SK-N-SH (cell line): Measurements from ENCODE around the gene ARL6IP4. TPM values are rescaled to one million over a fixed set of nuclear protein-coding genes. Genes with fewer than 3 reads are reported as not detected.

Source experiments
- CTCF ChIA-PET: fragments of 300-600, 350-600 bp; formaldehyde crosslinking; extraction: SDS; loops from one replicate; lab custom pipeline; 2021; lab: Yijun Ruan, JAX
- POLR2A ChIA-PET: fragments of 350-600 bp; sonication (Branson Sonifier 250); formaldehyde crosslinking; extraction: SDS; loops from one replicate; lab custom pipeline; 2020; ENCODE audit warnings: antibody characterized with exemption, inconsistent platforms; lab: Yijun Ruan, JAX
- DNase-seq: peaks from one replicate; pipeline ENCODE4 v3.0.0; 2012
- H2AFZ ChIP-seq: fragments of 200-600 bp; sonication (generic); 2 replicates; pipeline ENCODE4 v1.8.1; 2016; ENCODE audit warnings: antibody characterized with exemption, mild to moderate bottlenecking, low read depth
- H3F3A ChIP-seq: fragments of 200-600 bp; sonication (generic); replicated peaks from 2 replicates; pipeline ENCODE3; 2016; ENCODE audit warnings: antibody characterized with exemption, mild to moderate bottlenecking; ENCODE audit not compliant: insufficient read depth
- H3K27ac ChIP-seq, 2 experiments: fragments of 200-500 bp in 1 of 2; fragments of 200-600 bp in 1 of 2; sonication (Bioruptor generic) in 1 of 2; sonication (generic), shearing (Covaris generic) in 1 of 2; 2 replicates each; pipeline versions ENCODE4 v1.5.1 to v1.6.1; 2014 to 2016; ENCODE audit warnings: low read depth in 2 of 2, inconsistent platforms in 1 of 2, low read length in 1 of 2, mild to moderate bottlenecking in 1 of 2, mixed read lengths in 1 of 2
- H3K27me3 ChIP-seq: fragments of 200-600 bp; sonication (generic), shearing (Covaris generic); 2 replicates; pipeline ENCODE4 v1.6.1; 2016; ENCODE audit warnings: mixed run types; ENCODE audit not compliant: insufficient read depth
- H3K36me3 ChIP-seq, 2 experiments: fragments of 200-500 bp in 1 of 2; fragments of 200-600 bp in 1 of 2; sonication (Bioruptor generic) in 1 of 2; sonication (generic) in 1 of 2; replicated peaks in 1 of 2; 2 replicates each; pipeline versions ENCODE3 to v1.5.1; 2014 to 2016; ENCODE audit warnings: low read length in 1 of 2, mild to moderate bottlenecking in 1 of 2; ENCODE audit not compliant: insufficient read depth in 2 of 2, control insufficient read depth in 1 of 2
- H3K4me1 ChIP-seq, 2 experiments: fragments of 200-500 bp in 1 of 2; fragments of 200-600 bp in 1 of 2; sonication (Bioruptor generic) in 1 of 2; sonication (generic), shearing (Covaris generic) in 1 of 2; 2 replicates each; pipeline versions ENCODE4 v1.5.1 to v1.6.1; 2014 to 2016; ENCODE audit warnings: low read depth in 1 of 2, low read length in 1 of 2, mixed run types in 1 of 2; ENCODE audit not compliant: insufficient read depth in 2 of 2, control insufficient read depth in 1 of 2
- H3K4me2 ChIP-seq: fragments of 200-600 bp; sonication (generic), shearing (Covaris generic); 2 replicates; pipeline ENCODE4 v1.6.1; 2017; ENCODE audit warnings: mixed run types
- H3K4me3 ChIP-seq, 2 experiments: fragments of 200-500 bp in 1 of 2; fragments of 200-600 bp in 1 of 2; sonication (Bioruptor generic) in 1 of 2; sonication (generic), shearing (Covaris generic) in 1 of 2; 2 replicates each; pipeline versions ENCODE4 v1.5.1 to v1.8.1; 2014 to 2016; ENCODE audit warnings: low read depth in 2 of 2, inconsistent platforms in 1 of 2, low read length in 1 of 2, mild to moderate bottlenecking in 1 of 2, mixed read lengths in 1 of 2, moderate library complexity in 1 of 2
- H3K79me2 ChIP-seq: fragments of 200-600 bp; sonication (generic); 2 replicates; pipeline ENCODE4 v1.8.1; 2017; ENCODE audit warnings: mild to moderate bottlenecking; ENCODE audit not compliant: insufficient read depth
- H3K9ac ChIP-seq: fragments of 200-600 bp; sonication (generic); 2 replicates; pipeline ENCODE4 v1.6.1; 2017; ENCODE audit warnings: mixed run types
- H3K9me2 ChIP-seq: fragments of 200-600 bp; sonication (generic); 2 replicates; pipeline ENCODE4 v1.6.1; 2017; ENCODE audit warnings: mixed run types
- H3K9me3 ChIP-seq: fragments of 200-600 bp; sonication (generic); 2 replicates; pipeline ENCODE4 v1.6.1; 2017; ENCODE audit warnings: mixed run types, mild to moderate bottlenecking, moderate library complexity
- H4K20me1 ChIP-seq: fragments of 200-600 bp; sonication (generic); 2 replicates; pipeline ENCODE4 v1.6.1; 2017; ENCODE audit warnings: mild to moderate bottlenecking, mixed run types; ENCODE audit not compliant: insufficient read depth
- CTCF ChIP-seq: fragments of 200-600 bp; sonication (generic); IDR thresholded peaks from 2 replicates; pipeline ENCODE4 v1.6.1; 2017; ENCODE audit warnings: antibody characterized with exemption, mild to moderate bottlenecking, moderate library complexity
- ELF1 ChIP-seq: IDR thresholded peaks from 2 replicates; pipeline ENCODE4 v1.4.0; 2012
- EP300 ChIP-seq, 2 experiments: IDR thresholded peaks; 2 replicates each; pipeline versions ENCODE4 v1.4.0 to v1.6.1; 2012; ENCODE audit warnings: borderline replicate concordance in 1 of 2, low read depth in 1 of 2, low read length in 1 of 2
- FOSL2 ChIP-seq: IDR thresholded peaks from 2 replicates; pipeline ENCODE4 v1.4.0; 2012; ENCODE audit warnings: low read depth, mild to moderate bottlenecking, moderate library complexity, borderline replicate concordance
- NFIC ChIP-seq: IDR thresholded peaks from 2 replicates; pipeline ENCODE4 v1.4.0; 2012; ENCODE audit warnings: borderline replicate concordance
- NRF1 ChIP-seq: IDR thresholded peaks from 2 replicates; pipeline ENCODE4 v1.6.1; 2012; ENCODE audit warnings: low read depth, mild to moderate bottlenecking, low read length
- RAD21 ChIP-seq: IDR thresholded peaks from 2 replicates; pipeline ENCODE4 v1.6.1; 2012; ENCODE audit warnings: mild to moderate bottlenecking, low read length
- SMC3 ChIP-seq: IDR thresholded peaks from 2 replicates; pipeline ENCODE4 v1.6.1; 2012; ENCODE audit warnings: low read depth, low read length, improper control_type of control experiment
- USF1 ChIP-seq: IDR thresholded peaks from 2 replicates; pipeline ENCODE4 v1.4.0; 2012; ENCODE audit warnings: low read depth, borderline replicate concordance
- USF2 ChIP-seq: fragments of 150-350 bp; IDR thresholded peaks from 2 replicates; pipeline ENCODE4 v1.6.1; 2017; ENCODE audit warnings: antibody characterized with exemption, low read length, low read depth, borderline replicate concordance
- WGBS: methylation state at CpG from one replicate; pipeline ENCODE4 v1.1.6; 2017; ENCODE audit warnings: low lambda C conversion rate; 5-methylcytosine and 5-hydroxymethylcytosine counted together
- polyA plus RNA-seq, 3 experiments: library from polyadenylated mRNA; depleted of rRNA; stranded (reverse); fragments of >200 nt; gene quantifications; 2 replicates each; pipeline ENCODE4 v1.2.3, GENCODE V29; 2012

ARL6IP4 gene
- polyA plus RNA-seq, 1 of the 3 experiments (the other 2 are of a cell fraction) = 370 TPM

GRCh38 chr12:122951979-122952892 is 28.2 kb upstream of the ARL6IP4 start:
- TF ChIP-seq USF2 (no peak), ELF1 (no peak), USF1 (no peak), RAD21 (peak; percentile 98), FOSL2 (no peak), NRF1 (no peak), SMC3 (peak; percentile 98), CTCF (peak; percentile 83)
- DNase-seq = peak; percentile 36
- no peaks in the 10 kb centered on the region for H4K20me1 ChIP-seq
- CTCF ChIA-PET = interaction anchor here (0.5 to 13.7 kb wide), 34 partner anchors 11 to 314 kb away, joined by 3 to 148 read pairs (median 5); partner anchors contain the start of gene VPS37B
- H3K36me3 ChIP-seq = no peaks in the 10 kb centered on the region
- H3K4me2 ChIP-seq = no peak overlapping the region
- no peak overlapping the region for H3K9ac ChIP-seq
- 63% methylated on average over 10 of the region's 12 CpGs for WGBS
- no peaks in the 10 kb centered on the region for H3K9me2 ChIP-seq
- H3K9me3 ChIP-seq = no peaks in the 10 kb centered on the region
- H3K79me2 ChIP-seq = no peaks in the 10 kb centered on the region
- H3K27ac ChIP-seq = peak overlapping the region in 1 of 2 experiments; percentile 57; a peak in 1 of 4 replicates
- H3F3A ChIP-seq = peaks cover 11% of the 10 kb centered on the region
- 0 out of 4 replicates have a peak, but pooled peaks cover 0 to 11% of the 10 kb centered on the region in 2 experiments for H3K4me1 ChIP-seq
- H3K27me3 ChIP-seq = no peaks in the 10 kb centered on the region
- H3K4me3 ChIP-seq = no peak overlapping the region; a peak in 1 of 4 replicates
- POLR2A ChIA-PET = no interaction called here
- H2AFZ ChIP-seq = no peak overlapping the region

GRCh38 chr12:122955156-122955555 is 25.3 kb upstream of the ARL6IP4 start:
- TF ChIP-seq EP300 (IDR thresholded peaks at IDR 0.05; ENCODE audit: borderline replicate concordance in 1 of 2, low read depth in 1 of 2, low read length in 1 of 2) (no peak), NFIC (no peak), RAD21 (no peak)
- H3K79me2 ChIP-seq = no peaks in the 10 kb centered on the region
- 96% methylated on average over 7 of the region's 8 CpGs for WGBS
- H3K4me3 ChIP-seq = no peak overlapping the region
- H3K9ac ChIP-seq = no peak overlapping the region
- peaks cover 11% of the 10 kb centered on the region for H3F3A ChIP-seq
- H3K36me3 ChIP-seq = no peaks in the 10 kb centered on the region
- H3K27ac ChIP-seq = no peak overlapping the region
- POLR2A ChIA-PET = no interaction called here
- no peaks in the 10 kb centered on the region for H3K9me3 ChIP-seq
- H3K4me1 ChIP-seq = 0 out of 4 replicates have a peak, but pooled peaks cover 0 to 6% of the 10 kb centered on the region in 2 experiments
- H3K4me2 ChIP-seq = no peak overlapping the region
- H4K20me1 ChIP-seq = no peaks in the 10 kb centered on the region
- no peaks in the 10 kb centered on the region for H3K27me3 ChIP-seq
- no peak overlapping the region for H2AFZ ChIP-seq
- no peaks in the 10 kb centered on the region for H3K9me2 ChIP-seq
- CTCF ChIA-PET = interaction anchor here (1.2 to 13.7 kb wide), 7 partner anchors 10 to 317 kb away, joined by 3 to 148 read pairs (median 5); no protein-coding TSS in a partner anchor
- DNase-seq = peak; percentile 3
